H1 (cell line): Measurements from ENCODE around the gene RBM6. TPM values are rescaled to one million over a fixed set of nuclear protein-coding genes. Genes with fewer than 3 reads are reported as not detected.

ENCODE experiments used
- CTCF ChIA-PET: fragments of 300-600 bp; sonication (Branson Sonifier 250); formaldehyde crosslinking; loops from one replicate; lab custom pipeline; 2021; ENCODE audit not compliant: partially characterized antibody; lab: Charles Lee
- POLR2A ChIA-PET: fragments of 300-600 bp; sonication (Branson Sonifier 250); formaldehyde crosslinking; loops from one replicate; lab custom pipeline; 2021; ENCODE audit warnings: inconsistent platforms; ENCODE audit not compliant: partially characterized antibody; lab: Charles Lee
- DNase-seq, 2 experiments: peaks; one replicate each; pipeline versions ENCODE4 v3.0.0 to v3.0.0-alpha.2; 2010 to 2022; ENCODE audit warnings: low spot score in 2 of 2, low read depth in 1 of 2, mixed read lengths in 1 of 2
- FAIRE-seq: peaks from 2 replicates; lab custom pipeline; 2011; peaks lifted over from hg19 to GRCh38; lab: Jason Lieb, UNC
- H2AFZ ChIP-seq: 2 replicates; pipeline ENCODE4 v1.8.1; 2012; ENCODE audit warnings: low read length, inconsistent platforms
- H2AK5ac ChIP-seq: 2 replicates; pipeline ENCODE4 v1.6.1; 2013; ENCODE audit warnings: low read depth, low read length
- H2BK120ac ChIP-seq: replicated peaks from 2 replicates; pipeline ENCODE3; 2013; ENCODE audit warnings: low read depth, low read length, inconsistent platforms
- H2BK12ac ChIP-seq: 2 replicates; pipeline ENCODE4 v1.6.1; 2013; ENCODE audit warnings: low read depth, low read length
- H2BK15ac ChIP-seq: 2 replicates; pipeline ENCODE4 v1.6.1; 2013; ENCODE audit warnings: low read length
- H2BK20ac ChIP-seq: 2 replicates; pipeline ENCODE4 v1.6.1; 2013; ENCODE audit warnings: low read length
- H2BK5ac ChIP-seq: 2 replicates; pipeline ENCODE4 v1.6.1; 2013; ENCODE audit warnings: low read depth, low read length
- H3K14ac ChIP-seq: 2 replicates; pipeline ENCODE4 v1.6.1; 2013; ENCODE audit warnings: inconsistent platforms; ENCODE audit not compliant: insufficient read length
- H3K18ac ChIP-seq: 2 replicates; pipeline ENCODE4 v1.6.1; 2013; ENCODE audit warnings: low read length; ENCODE audit errors: extremely low read depth
- H3K23ac ChIP-seq: 2 replicates; pipeline ENCODE4 v1.6.1; 2013; ENCODE audit warnings: inconsistent platforms; ENCODE audit not compliant: insufficient read length
- H3K23me2 ChIP-seq: 2 replicates; pipeline ENCODE4 v1.6.1; 2013; ENCODE audit warnings: low read depth, low read length
- H3K27ac ChIP-seq: 2 replicates; pipeline ENCODE4 v1.6.1; 2011; ENCODE audit warnings: low read depth, low read length, inconsistent platforms
- H3K27me3 ChIP-seq, 4 experiments: replicated peaks in 1 of 4; 1 replicate in 1 of 4; 2 replicates in 3 of 4; pipeline versions ENCODE4 v1.6.1 to v1.8.1; 2011 to 2013; ENCODE audit warnings: low read length in 3 of 4, mild to moderate bottlenecking in 3 of 4, inconsistent platforms in 2 of 4, mixed read lengths in 2 of 4, moderate library complexity in 1 of 4; ENCODE audit not compliant: control insufficient read depth in 3 of 4, insufficient read depth in 3 of 4; ENCODE audit errors: extremely low read depth in 1 of 4
- H3K36me3 ChIP-seq, 4 experiments: 2 replicates each; pipeline versions ENCODE4 v1.6.1 to v1.8.1; 2011 to 2013; ENCODE audit warnings: mild to moderate bottlenecking in 4 of 4, low read length in 3 of 4, moderate library complexity in 2 of 4, control low read depth in 1 of 4, inconsistent platforms in 1 of 4; ENCODE audit not compliant: insufficient read depth in 4 of 4, control insufficient read depth in 2 of 4
- H3K4ac ChIP-seq: replicated peaks from 2 replicates; pipeline ENCODE3; 2013; ENCODE audit warnings: low read length, low read depth, mixed read lengths, inconsistent platforms; ENCODE audit not compliant: insufficient read length
- H3K4me1 ChIP-seq, 4 experiments: replicated peaks in 1 of 4; 1 replicate in 1 of 4; 2 replicates in 3 of 4; pipeline versions ENCODE4 v1.6.1 to v1.8.1; 2011 to 2013; ENCODE audit warnings: low read length in 3 of 4, inconsistent platforms in 2 of 4, mixed read lengths in 1 of 4; ENCODE audit not compliant: insufficient read depth in 4 of 4, control insufficient read depth in 3 of 4
- H3K4me2 ChIP-seq, 2 experiments: 2 replicates each; pipeline versions ENCODE4 v1.6.1 to v1.8.1; 2011 to 2013; ENCODE audit warnings: low read depth in 2 of 2, low read length in 2 of 2, control low read depth in 1 of 2, inconsistent platforms in 1 of 2, mild to moderate bottlenecking in 1 of 2; ENCODE audit not compliant: insufficient read depth in 1 of 2
- H3K4me3 ChIP-seq, 4 experiments: fragments of 200-600, 300-600 bp in 1 of 4; sonication (generic), shearing (Covaris generic), sonication (Bioruptor Twin) in 1 of 4; 2 replicates each; pipeline versions ENCODE4 v1.5.1 to v1.8.1; 2011 to 2016; ENCODE audit warnings: low read length in 4 of 4, low read depth in 3 of 4, control low read depth in 2 of 4, inconsistent platforms in 2 of 4, mild to moderate bottlenecking in 2 of 4, mixed read lengths in 1 of 4, moderate library complexity in 1 of 4; ENCODE audit not compliant: insufficient read depth in 2 of 4; ENCODE audit errors: extremely low read depth in 1 of 4
- H3K56ac ChIP-seq: replicated peaks from 2 replicates; pipeline ENCODE3; 2013; ENCODE audit warnings: low read depth, mild to moderate bottlenecking, mixed read lengths, low read length, inconsistent platforms; ENCODE audit not compliant: insufficient read length
- H3K79me1 ChIP-seq: 2 replicates; pipeline ENCODE4 v1.6.1; 2013; ENCODE audit warnings: low read depth, low read length, control low read depth
- H3K79me2 ChIP-seq, 2 experiments: 2 replicates each; pipeline versions ENCODE4 v1.6.1 to v1.8.1; 2012 to 2013; ENCODE audit warnings: low read length in 2 of 2, mild to moderate bottlenecking in 2 of 2, inconsistent platforms in 1 of 2; ENCODE audit not compliant: insufficient read depth in 2 of 2, control insufficient read depth in 1 of 2
- H3K9ac ChIP-seq, 4 experiments: replicated peaks in 1 of 4; 1 replicate in 1 of 4; 2 replicates in 3 of 4; pipeline versions ENCODE4 v1.6.1 to v1.8.1; 2011 to 2013; ENCODE audit warnings: low read depth in 3 of 4, low read length in 3 of 4, control low read depth in 2 of 4, mild to moderate bottlenecking in 2 of 4, moderate library complexity in 2 of 4, inconsistent platforms in 1 of 4; ENCODE audit errors: extremely low read depth in 1 of 4
- H3K9me3 ChIP-seq, 2 experiments: 2 replicates each; pipeline versions ENCODE4 v1.6.1 to v1.8.1; 2012 to 2013; ENCODE audit warnings: mild to moderate bottlenecking in 2 of 2, moderate library complexity in 2 of 2, control low read depth in 1 of 2, inconsistent platforms in 1 of 2, low read depth in 1 of 2, low read length in 1 of 2, mixed read lengths in 1 of 2; ENCODE audit not compliant: insufficient read depth in 2 of 2
- H4K20me1 ChIP-seq, 2 experiments: replicated peaks in 1 of 2; 2 replicates each; pipeline versions ENCODE3 to v1.8.1; 2011 to 2013; ENCODE audit warnings: inconsistent platforms in 2 of 2, low read length in 2 of 2, mild to moderate bottlenecking in 1 of 2; ENCODE audit not compliant: insufficient read depth in 2 of 2, control insufficient read depth in 1 of 2
- H4K5ac ChIP-seq: 2 replicates; pipeline ENCODE4 v1.6.1; 2013; ENCODE audit warnings: low read length, low read depth, mixed read lengths, inconsistent platforms; ENCODE audit not compliant: insufficient read length
- H4K8ac ChIP-seq: 2 replicates; pipeline ENCODE4 v1.8.0; 2013; ENCODE audit warnings: mild to moderate bottlenecking, moderate library complexity, low read length, inconsistent platforms; ENCODE audit not compliant: insufficient read depth; ENCODE audit errors: extremely low read depth
- H4K91ac ChIP-seq: replicated peaks from 2 replicates; pipeline ENCODE3; 2013; ENCODE audit warnings: low read length, mixed read lengths, inconsistent platforms; ENCODE audit not compliant: insufficient read length
- CBX5 ChIP-seq: fragments of 300-800, 300-1000 bp; sonication (generic); IDR thresholded peaks from 2 replicates; pipeline ENCODE4 v1.7.1; 2016; ENCODE audit warnings: antibody characterized with exemption, low read length, low read depth
- CEBPB ChIP-seq: IDR thresholded peaks from 2 replicates; pipeline ENCODE4 v1.6.1; 2012; ENCODE audit warnings: low read depth, low read length
- CTBP2 ChIP-seq: IDR thresholded peaks from 2 replicates; pipeline ENCODE4 v1.7.0; 2011; ENCODE audit warnings: borderline replicate concordance, mild to moderate bottlenecking, moderate library complexity, mixed read lengths, low read length; ENCODE audit not compliant: insufficient read depth, insufficient read length
- EGR1 ChIP-seq: IDR thresholded peaks from 2 replicates; pipeline ENCODE4 v1.6.1; 2011; ENCODE audit warnings: low read depth, low read length, borderline replicate concordance
- HDAC2 ChIP-seq, 2 experiments: fragments of 300-600 bp in 1 of 2; sonication (generic) in 1 of 2; IDR thresholded peaks; 2 replicates each; pipeline ENCODE4 v1.6.1; 2011 to 2012; ENCODE audit warnings: low read depth in 2 of 2, low read length in 2 of 2, mild to moderate bottlenecking in 2 of 2, moderate library complexity in 2 of 2, borderline replicate concordance in 1 of 2, inconsistent platforms in 1 of 2
- MAFK ChIP-seq: IDR thresholded peaks from 2 replicates; pipeline ENCODE4 v1.6.1; 2012; ENCODE audit warnings: low read depth, mild to moderate bottlenecking, improper control_type of control experiment, low read length
- PHF8 ChIP-seq: fragments of 200-600 bp; sonication (generic); conservative IDR thresholded peaks from 2 replicates; pipeline ENCODE4 v1.7.1; 2012; ENCODE audit warnings: low read depth, mild to moderate bottlenecking, inconsistent platforms, low read length, moderate library complexity
- SIN3A ChIP-seq, 2 experiments: IDR thresholded peaks in 1 of 2; conservative IDR thresholded peaks in 1 of 2; 2 replicates each; pipeline ENCODE4 v1.6.1; 2011 to 2012; ENCODE audit warnings: low read length in 2 of 2, improper control_type of control experiment in 1 of 2, low read depth in 1 of 2, mild to moderate bottlenecking in 1 of 2
- SP4 ChIP-seq: IDR thresholded peaks from 2 replicates; pipeline ENCODE4 v1.6.1; 2012; ENCODE audit warnings: low read length, inconsistent platforms
- WGBS, 2 experiments: shearing (Covaris generic) in 1 of 2; methylation state at CpG; one replicate each; pipeline versions ENCODE4 v1.1.6 to v1.1.7; 2013 to 2015; ENCODE audit warnings: low lambda C conversion rate in 2 of 2, mixed read lengths in 2 of 2, inconsistent platforms in 1 of 2, low coverage in 1 of 2, missing lambda C conversion rate in 1 of 2; ENCODE audit not compliant: insufficient replicate concordance in 2 of 2, insufficient coverage in 1 of 2, insufficient read length in 1 of 2; ENCODE audit errors: extremely low coverage in 1 of 2, missing lambda C conversion rate in 1 of 2; 5-methylcytosine and 5-hydroxymethylcytosine counted together
- polyA plus RNA-seq, 7 experiments: library from polyadenylated mRNA; depleted of rRNA in 3 of 7; stranded (reverse) in 5 of 7; unstranded in 2 of 7; fragments of >200 nt in 5 of 7; fragments of 200-250 nt in 2 of 7; gene quantifications; 1 replicate in 5 of 7; 2 replicates in 1 of 7; 4 replicates in 1 of 7; pipeline versions ENCODE4 v1.2.1 to v1.2.3, GENCODE V29; 2011 to 2013; ENCODE audit warnings: missing spikeins in 2 of 7, mixed read lengths in 2 of 7
- total RNA-seq: library from RNA; stranded (reverse); fragmentation: NEBNext Ultra II Directional; extraction: Animal tissue kit (Norgen Biotek cat#: 25700); gene quantifications from 2 replicates; pipeline ENCODE4 v1.2.1, GENCODE V29; 2021

Gene RBM6
- total and polyA plus RNA-seq, 2 of the 8 experiments (the other 6 are each of a cell fraction or from before 2014, with no cell fraction given) = 30.6 to 80.1 TPM

- Histone ChIP-seq H3K23ac (no peak overlapping the region), H4K20me1 (no peaks in the 10 kb centered on the region), H2BK20ac (no peak overlapping the region), H2BK120ac (no peak overlapping the region), H2BK5ac (no peak overlapping the region), H3K27ac (no peak overlapping the region), H3K9me3 (no peaks in the 10 kb centered on the region), H3K56ac (no peak overlapping the region), H2AFZ (no peak overlapping the region), H3K79me2 (no peaks in the 10 kb centered on the region), H3K4me2 (no peak overlapping the region), H2BK15ac (no peak overlapping the region), H2AK5ac (no peak overlapping the region), H3K36me3 (no peaks in the 10 kb centered on the region), H3K14ac (no peak overlapping the region), H3K4me3 (no peak overlapping the region), H3K23me2 (no peaks in the 10 kb centered on the region), H4K8ac (no peak overlapping the region), H2BK12ac (no peak overlapping the region), H3K27me3 (no peaks in the 10 kb centered on the region), H4K5ac (no peak overlapping the region), H3K4me1 (peaks cover 0 to 4% (median 2%) of the 10 kb centered on the region in 4 experiments; a peak in 2 of 7 replicates), H3K4ac (no peak overlapping the region), H3K18ac (no peak overlapping the region), H4K91ac (no peak overlapping the region), H3K9ac (no peak overlapping the region), H3K79me1 (no peaks in the 10 kb centered on the region)
- FAIRE-seq (no peak), DNase-seq (no peak)
- CTCF ChIA-PET = interaction anchor here (0.6 to 3.0 kb wide), 11 partner anchors 9 to 1845 kb away, joined by 3 to 17 read pairs (median 4); partner anchors contain the start of gene RBM6
- TF ChIP-seq SIN3A (conservative IDR thresholded peaks at IDR 0.05 in 1 of 2, IDR thresholded peaks at IDR 0.05 in 1 of 2; ENCODE audit: low read depth in 1 of 2, low read length in 2 of 2) (no peak), SP4 (no peak), EGR1 (no peak), CBX5 (no peak), MAFK (no peak), CEBPB (no peak), PHF8 (no peak), CTBP2 (no peak), HDAC2 (IDR thresholded peaks at IDR 0.05; ENCODE audit: borderline replicate concordance in 1 of 2, low read depth in 2 of 2, low read length in 2 of 2) (no peak)
- POLR2A ChIA-PET = interaction anchor here (1.1 to 1.2 kb wide), 2 partner anchors 10 to 12 kb away, joined by 3 to 7 read pairs; no protein-coding TSS in a partner anchor
- WGBS, 2 experiments = 89% methylated on average over 2 of the region's 2 CpGs; no CpG with 5 or more reads in 1 of the 2 experiments
Observed at GRCh38 chr3:49924683-49925082, 15.3 kb upstream of the RBM6 start.
